Thyroid gland (tissue), 4 donors: ENCODE results near the gene ROCK2. TPM values are rescaled to one million over a fixed set of nuclear protein-coding genes. Genes with fewer than 3 reads are reported as not detected.

Experiments used
- DNase-seq, 2 donors: peaks; one replicate each; pipeline ENCODE4 v3.0.0-alpha.2; 2019
- H3K27ac ChIP-seq, 3 donors: fragments of 200-600 bp; sonication (generic); 1 replicate in 2 of 3; 2 replicates in 1 of 3; pipeline ENCODE4 v1.5.1; 2016 to 2019; ENCODE audit warnings: mild to moderate bottlenecking in 1 of 3, moderate library complexity in 1 of 3
- H3K27me3 ChIP-seq: fragments of 200-600 bp; sonication (generic); one replicate; pipeline ENCODE4 v1.5.1; 2019
- H3K36me3 ChIP-seq, 2 donors: fragments of 200-600 bp; sonication (generic); one replicate each; pipeline ENCODE4 v1.5.1; 2016 to 2019
- H3K4me1 ChIP-seq, 2 donors: fragments of 200-600 bp; sonication (generic); one replicate each; pipeline ENCODE4 v1.5.1; 2017 to 2019
- H3K4me3 ChIP-seq, 3 donors: fragments of 200-600 bp; sonication (generic); replicated peaks in 1 of 3; 1 replicate in 2 of 3; 2 replicates in 1 of 3; pipeline ENCODE4 v1.5.1; 2016; ENCODE audit warnings: mild to moderate bottlenecking in 1 of 3
- H3K9me3 ChIP-seq: fragments of 200-600 bp; sonication (generic); one replicate; pipeline ENCODE4 v1.5.1; 2017
- CTCF ChIP-seq, 6 experiments: fragments of 200-600 bp in 3 of 6; fragments of 450-650 bp in 3 of 6; sonication (generic) in 3 of 6; IDR thresholded peaks; one replicate each; pipeline ENCODE4 v1.5.1; 2016 to 2019; ENCODE audit warnings: antibody characterized with exemption in 6 of 6, mild to moderate bottlenecking in 2 of 6, inconsistent platforms in 1 of 6, moderate library complexity in 1 of 6
- POLR2A ChIP-seq, 2 donors: fragments of 450-650 bp; IDR thresholded peaks; one replicate each; pipeline ENCODE4 v1.6.1; 2017; ENCODE audit warnings: antibody characterized with exemption in 2 of 2, mild to moderate bottlenecking in 2 of 2, moderate library complexity in 1 of 2
- WGBS, 2 donors: methylation state at CpG; one replicate each; pipeline ENCODE4 v1.1.5; 2017; 5-methylcytosine and 5-hydroxymethylcytosine counted together
- intact Hi-C: fragments of 100-400 bp; cut with DNase I; formaldehyde crosslinking; loops from one replicate; pipeline ENCODE4 v1.15.1; 2023
- total RNA-seq, 4 donors: library from RNA; depleted of rRNA; stranded (reverse); fragments of >200 nt; gene quantifications; one replicate each; pipeline ENCODE4 v1.2.3, GENCODE V29; 2016

The ROCK2 gene
- total RNA-seq, 4 donors from 2014 or later = 37.3 to 47.5 (median 42.1) TPM

DNA sequence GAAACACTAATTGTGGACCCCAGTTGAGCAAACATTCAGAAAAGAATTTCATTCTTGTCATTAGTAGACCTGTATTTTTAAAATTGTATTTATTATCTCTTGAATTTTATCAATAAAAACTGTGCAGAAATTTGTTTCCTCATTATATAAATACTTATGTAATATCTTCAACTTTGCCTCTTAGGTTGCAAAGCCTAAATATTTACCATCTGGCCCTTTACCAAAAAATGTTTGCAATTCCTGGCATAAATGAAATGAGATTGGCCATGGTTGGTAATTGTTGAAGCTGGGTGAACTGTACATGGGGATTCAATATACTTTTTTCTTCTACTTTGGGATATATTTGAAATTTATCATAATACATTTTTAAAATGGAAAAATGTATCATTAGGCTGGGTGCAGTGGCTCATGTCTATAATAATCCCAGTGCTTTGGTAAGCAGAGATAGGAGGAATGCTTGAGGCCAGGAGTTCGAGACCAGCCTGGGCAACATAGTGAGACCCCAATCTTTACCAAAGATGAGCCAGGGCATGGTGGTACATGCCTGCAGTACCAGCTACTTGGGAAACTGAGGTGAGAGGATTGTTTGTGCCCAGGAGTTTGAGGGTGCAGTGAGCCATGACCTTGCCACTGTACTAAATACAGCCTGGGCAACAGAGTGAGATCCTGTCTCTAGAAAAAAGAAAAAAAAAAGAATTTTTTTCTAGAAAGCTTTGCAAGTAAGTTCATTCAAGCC, 100.2 kb downstream of the ROCK2 start:
- H3K27me3 ChIP-seq = no peaks in the 10 kb centered on the region
- DNase-seq = no peak
- H3K9me3 ChIP-seq = no peaks in the 10 kb centered on the region
- TF ChIP-seq POLR2A (IDR thresholded peaks at IDR 0.05) (no peak), CTCF (IDR thresholded peaks at IDR 0.05) (no peak)
- no peaks in the 10 kb centered on the region for H3K36me3 ChIP-seq
- WGBS, 2 donors = 90 to 96% methylated on average over 1 of the region's 1 CpG
- intact Hi-C loops = no loop called here
- H3K4me1 ChIP-seq = no peaks in the 10 kb centered on the region
- no peak overlapping the region for H3K4me3 ChIP-seq
- H3K27ac ChIP-seq = no peak overlapping the region

- intact Hi-C loops = no loop called here
- TF ChIP-seq POLR2A (IDR thresholded peaks at IDR 0.05) = no peak
- no peak for TF ChIP-seq CTCF (IDR thresholded peaks at IDR 0.05)
- Histone ChIP-seq H3K9me3 (no peaks in the 10 kb centered on the region), H3K4me1 (no peaks in the 10 kb centered on the region), H3K27ac (no peak overlapping the region), H3K27me3 (no peaks in the 10 kb centered on the region), H3K4me3 (no peak overlapping the region), H3K36me3 (no peaks in the 10 kb centered on the region)
- DNase-seq = no peak
- WGBS, 2 donors = 98 to 100% methylated on average over 1 of the region's 1 CpG
Observed at GRCh38 chr2:11243512-11243911, 100.9 kb downstream of the ROCK2 start.

- Histone ChIP-seq H3K27ac (no peak overlapping the region), H3K9me3 (no peaks in the 10 kb centered on the region), H3K27me3 (no peaks in the 10 kb centered on the region), H3K4me3 (no peak overlapping the region), H3K36me3 (no peaks in the 10 kb centered on the region), H3K4me1 (no peaks in the 10 kb centered on the region)
- 95 to 96% methylated on average over 2 of the region's 2 CpGs for WGBS, 2 donors
- intact Hi-C loops = no loop called here
- no peak for DNase-seq
- TF ChIP-seq CTCF (IDR thresholded peaks at IDR 0.05) (no peak), POLR2A (IDR thresholded peaks at IDR 0.05) (no peak)
Observed at GRCh38 chr2:11242542-11243174, 101.8 kb downstream of the ROCK2 start.

DNA sequence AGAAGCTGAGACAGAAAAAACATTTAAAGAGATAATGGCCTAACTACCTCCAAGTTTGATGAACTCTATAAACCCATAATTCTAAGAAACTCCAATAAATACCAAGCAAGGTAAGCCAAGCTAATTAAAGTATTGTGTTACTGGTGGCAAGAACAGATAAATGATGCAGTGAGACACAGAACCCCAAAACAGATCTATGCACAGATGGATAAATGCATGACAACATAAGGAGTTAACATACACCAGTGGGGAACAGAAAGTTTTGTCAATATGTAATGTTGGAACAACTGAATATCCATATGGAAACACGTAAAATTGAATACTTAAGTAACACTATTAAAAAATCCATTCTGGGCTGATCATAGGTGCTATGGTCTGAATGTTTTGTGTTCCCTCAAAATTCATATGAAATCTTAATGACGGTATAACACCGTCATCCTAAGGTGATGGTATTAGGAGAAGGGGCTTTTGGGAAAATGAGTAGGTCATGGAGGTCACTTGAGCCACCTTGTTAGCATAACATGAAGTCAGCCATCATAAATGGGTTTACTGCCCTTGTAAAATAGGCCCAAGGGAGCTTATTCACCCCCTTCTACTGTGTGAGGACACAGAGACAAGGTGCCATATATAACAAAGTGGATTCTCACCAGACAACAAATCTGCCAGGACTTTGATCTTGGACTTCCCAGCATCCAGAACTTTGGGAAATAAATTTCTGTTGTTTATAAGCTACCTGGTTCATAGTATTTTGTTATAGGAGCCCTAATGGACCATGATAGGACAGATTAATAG, 102.8 kb downstream of the ROCK2 start:
- H3K4me1 ChIP-seq = no peaks in the 10 kb centered on the region
- intact Hi-C loops = no loop called here
- TF ChIP-seq CTCF (IDR thresholded peaks at IDR 0.05) = no peak
- TF ChIP-seq POLR2A (IDR thresholded peaks at IDR 0.05) = no peak
- WGBS, 2 donors = 96 to 99% methylated on average over 3 of the region's 3 CpGs
- H3K4me3 ChIP-seq = no peak overlapping the region
- no peak overlapping the region for H3K27ac ChIP-seq
- no peaks in the 10 kb centered on the region for H3K9me3 ChIP-seq
- no peaks in the 10 kb centered on the region for H3K36me3 ChIP-seq
- H3K27me3 ChIP-seq = no peaks in the 10 kb centered on the region
- DNase-seq = no peak
